IMR-90 (cell line): ENCODE results near the gene AKR1D1. TPM values are rescaled to one million over a fixed set of nuclear protein-coding genes. Genes with fewer than 3 reads are reported as not detected.

ENCODE experiments used
- ATAC-seq: fragments of 200-7000 bp; cut with Tn5 transposase; 2 replicates; pipeline ENCODE4 v1.9.1; 2020; ENCODE audit warnings: low read depth, mild to moderate bottlenecking, moderate library complexity
- BruUV-seq: library from RNA; stranded (reverse); fragments of 400-500 nt; replicated peaks from 2 replicates; lab custom pipeline; 2021; lab: Mats Ljungman, UMichigan
- CTCF ChIA-PET: fragments of 300-600 bp; formaldehyde crosslinking; extraction: SDS; loops from one replicate; lab custom pipeline; 2021; ENCODE audit warnings: antibody characterized with exemption; lab: Yijun Ruan, JAX
- POLR2A ChIA-PET: fragments of 300-600 bp; sonication (Branson Sonifier 250); formaldehyde crosslinking; loops from one replicate; lab custom pipeline; 2022; ENCODE audit warnings: antibody characterized with exemption; ENCODE audit not compliant: unreplicated experiment; lab: Charles Lee
- DNase-seq: peaks from one replicate; pipeline ENCODE4 v3.0.0; 2013
- H2AFZ ChIP-seq: replicated peaks from 2 replicates; pipeline ENCODE3; 2013; ENCODE audit warnings: low read length, mild to moderate bottlenecking; ENCODE audit not compliant: poor library complexity
- H2AK5ac ChIP-seq: 2 replicates; pipeline ENCODE4 v1.6.1; 2013; ENCODE audit warnings: low read depth, low read length, inconsistent platforms
- H2AK9ac ChIP-seq: replicated peaks from 2 replicates; pipeline ENCODE3; 2013; ENCODE audit warnings: mild to moderate bottlenecking, low read depth, low read length, moderate library complexity; ENCODE audit not compliant: poor library complexity
- H2BK120ac ChIP-seq: 2 replicates; pipeline ENCODE4 v1.6.1; 2013; ENCODE audit warnings: low read depth, low read length, inconsistent platforms
- H2BK15ac ChIP-seq: 3 replicates; pipeline ENCODE4 v1.6.1; 2013; ENCODE audit warnings: low read depth, low read length, inconsistent platforms
- H2BK20ac ChIP-seq: 2 replicates; pipeline ENCODE4 v1.6.1; 2013; ENCODE audit warnings: low read depth, mild to moderate bottlenecking, inconsistent platforms, low read length, moderate library complexity
- H2BK5ac ChIP-seq: 2 replicates; pipeline ENCODE4 v1.6.1; 2013; ENCODE audit warnings: mild to moderate bottlenecking, low read depth, low read length, inconsistent platforms; ENCODE audit not compliant: poor library complexity, severe bottlenecking
- H3K14ac ChIP-seq: replicated peaks from 2 replicates; pipeline ENCODE4 v1.6.1; 2013; ENCODE audit warnings: low read depth, low read length, inconsistent platforms
- H3K18ac ChIP-seq: 2 replicates; pipeline ENCODE4 v1.6.1; 2013; ENCODE audit warnings: low read depth, low read length, control low read depth
- H3K23ac ChIP-seq: 2 replicates; pipeline ENCODE4 v1.6.1; 2013; ENCODE audit warnings: low read depth, low read length, inconsistent platforms
- H3K27ac ChIP-seq: 2 replicates; pipeline ENCODE4 v1.5.1; 2013; ENCODE audit warnings: mild to moderate bottlenecking, control low read depth, low read length; ENCODE audit not compliant: insufficient read depth
- H3K27me3 ChIP-seq: 2 replicates; pipeline ENCODE4 v1.6.1; 2013; ENCODE audit warnings: low read length; ENCODE audit not compliant: control insufficient read depth, insufficient read depth
- H3K36me3 ChIP-seq: 2 replicates; pipeline ENCODE4 v1.6.1; 2013; ENCODE audit warnings: low read length, mixed read lengths; ENCODE audit not compliant: control insufficient read depth, insufficient read depth
- H3K4ac ChIP-seq: 2 replicates; pipeline ENCODE4 v1.6.1; 2013; ENCODE audit warnings: low read depth, low read length, inconsistent platforms
- H3K4me1 ChIP-seq: 2 replicates; pipeline ENCODE4 v1.6.1; 2013; ENCODE audit warnings: low read length, mixed read lengths; ENCODE audit not compliant: control insufficient read depth, insufficient read depth
- H3K4me2 ChIP-seq: 2 replicates; pipeline ENCODE4 v1.6.1; 2013; ENCODE audit warnings: low read depth, mild to moderate bottlenecking, control low read depth, low read length, moderate library complexity
- H3K4me3 ChIP-seq: 2 replicates; pipeline ENCODE4 v1.5.1; 2013; ENCODE audit warnings: low read depth, mild to moderate bottlenecking, control low read depth, low read length, moderate library complexity; ENCODE audit not compliant: insufficient read depth
- H3K56ac ChIP-seq: 2 replicates; pipeline ENCODE4 v1.6.1; 2013; ENCODE audit warnings: low read length, inconsistent platforms; ENCODE audit not compliant: insufficient read depth; ENCODE audit errors: extremely low read depth
- H3K79me1 ChIP-seq, 2 experiments: 2 replicates each; pipeline ENCODE4 v1.6.1; 2013; ENCODE audit warnings: low read length in 2 of 2, inconsistent platforms in 1 of 2, low read depth in 1 of 2
- H3K9ac ChIP-seq: 2 replicates; pipeline ENCODE4 v1.6.1; 2013; ENCODE audit warnings: low read depth, low read length, control low read depth
- H3K9me1 ChIP-seq: 2 replicates; pipeline ENCODE4 v1.6.1; 2013; ENCODE audit warnings: low read length, inconsistent platforms; ENCODE audit not compliant: insufficient read depth
- H3K9me3 ChIP-seq: 2 replicates; pipeline ENCODE4 v1.6.1; 2013; ENCODE audit warnings: low read length; ENCODE audit not compliant: control insufficient read depth, insufficient read depth
- H4K20me1 ChIP-seq: 2 replicates; pipeline ENCODE4 v1.6.1; 2013; ENCODE audit warnings: low read length, inconsistent platforms; ENCODE audit not compliant: insufficient read depth
- H4K5ac ChIP-seq: 2 replicates; pipeline ENCODE4 v1.6.1; 2013; ENCODE audit warnings: mild to moderate bottlenecking, low read depth, low read length, control low read depth
- H4K8ac ChIP-seq, 2 experiments: 2 replicates each; pipeline ENCODE4 v1.6.1; 2013; ENCODE audit warnings: low read depth in 2 of 2, low read length in 2 of 2, control low read depth in 1 of 2, inconsistent platforms in 1 of 2
- H4K91ac ChIP-seq: 2 replicates; pipeline ENCODE4 v1.6.1; 2013; ENCODE audit warnings: low read depth, low read length, inconsistent platforms; ENCODE audit not compliant: insufficient read depth
- CEBPB ChIP-seq: IDR thresholded peaks from 2 replicates; pipeline ENCODE4 v1.6.1; 2012; ENCODE audit warnings: low read depth, low read length, improper control_type of control experiment
- FOS ChIP-seq: fragments of 150-350 bp; IDR thresholded peaks from 2 replicates; pipeline ENCODE4 v1.6.1; 2016; ENCODE audit warnings: low read depth, low read length
- WGBS, 2 experiments: methylation state at CpG; one replicate each; pipeline versions ENCODE4 v1.1.5 to v1.1.7; 2013; ENCODE audit warnings: missing lambda C conversion rate in 2 of 2; ENCODE audit not compliant: insufficient read length in 1 of 2; ENCODE audit errors: extremely low coverage in 2 of 2; 5-methylcytosine and 5-hydroxymethylcytosine counted together
- dilution Hi-C: fragments of 300-500 bp; cut with HindIII; formaldehyde crosslinking; loops from one replicate; pipeline ENCODE4 v1.14.3; 2018; ENCODE audit warnings: low sequenced_read_pairs; ENCODE audit not compliant: unreplicated experiment
- in situ Hi-C: fragments of 300-500 bp; cut with MboI; formaldehyde crosslinking; loops from 3 replicates; pipeline ENCODE4 v1.14.3; 2019; ENCODE audit warnings: low sequenced_read_pairs, inconsistent platforms, mixed read lengths
- intact Hi-C: fragments of 100-400 bp; cut with micrococcal nuclease; formaldehyde crosslinking; loops from 2 replicates; pipeline ENCODE4 v1.10.0; 2022
- polyA plus RNA-seq, 3 experiments: library from polyadenylated mRNA; depleted of rRNA; stranded (reverse); fragments of >200 nt; gene quantifications; 2 replicates each; pipeline ENCODE4 v1.2.3, GENCODE V29; 2012; ENCODE audit warnings: low replicate concordance in 1 of 3
- total RNA-seq: library from RNA; depleted of rRNA; stranded (reverse); fragments of >200 nt; gene quantifications from 2 replicates; pipeline ENCODE4 v1.2.3, GENCODE V29; 2012

AKR1D1 gene
- total and polyA plus RNA-seq, 2 of the 4 experiments (the other 2 are of a cell fraction), result not detected

GRCh38 chr7:138064856-138065357 is 11.4 kb upstream of the AKR1D1 start:
- Histone ChIP-seq H2AK5ac (no peak overlapping the region), H3K27me3 (no peaks in the 10 kb centered on the region; the same call in 1 of the 2 replicates), H3K23ac (no peak overlapping the region), H3K9me3 (no peaks in the 10 kb centered on the region), H2BK5ac (no peak overlapping the region), H3K9ac (no peak overlapping the region), H2AK9ac (no peak overlapping the region), H4K91ac (no peak overlapping the region), H3K79me1 (no peaks in the 10 kb centered on the region), H3K4ac (no peak overlapping the region), H4K5ac (no peak overlapping the region), H3K9me1 (no peaks in the 10 kb centered on the region), H3K14ac (no peak overlapping the region), H2BK15ac (no peak overlapping the region), H3K4me2 (no peak overlapping the region), H3K36me3 (no peaks in the 10 kb centered on the region), H3K27ac (no peak overlapping the region), H2BK120ac (no peak overlapping the region), H4K20me1 (no peaks in the 10 kb centered on the region), H4K8ac (no peak overlapping the region), H2BK20ac (no peak overlapping the region), H3K4me1 (no peaks in the 10 kb centered on the region), H2AFZ (no peak overlapping the region), H3K4me3 (no peak overlapping the region), H3K56ac (no peak overlapping the region), H3K18ac (no peak overlapping the region)
- no TSS peak for BruUV-seq
- no CpG with 5 or more reads among the region's 5 CpGs for WGBS, 2 experiments
- POLR2A ChIA-PET, result no interaction called here
- TF ChIP-seq CEBPB, result peak; percentile 33; the same call in 1 of the 2 replicates
- no peak for TF ChIP-seq FOS
- DNase-seq (peak; percentile 18), ATAC-seq (0 out of 2 replicates have a peak, but pooled peaks have one; percentile 32)
- CTCF ChIA-PET, result interaction anchor here (0.8 kb wide), 1 partner anchor 674 kb away, joined by 4 read pairs; no protein-coding TSS in a partner anchor
- intact Hi-C loops, result no loop called here
- in situ Hi-C loops, result no loop called here
- dilution Hi-C loops, result no loop called here
